ENCODE measurements around the gene GTPBP3. TPM values are rescaled to one million over a fixed set of nuclear protein-coding genes. Genes with fewer than 3 reads are reported as not detected.
A peak's percentile ranks its signal among the peaks of the same experiment; 100 is the strongest.

The GTPBP3 gene
- total and polyA plus RNA-seq, 2 of the 13 experiments (the other 11 are each of a cell fraction or from before 2014, with no cell fraction given): 17.5 to 30.0 TPM

DNA sequence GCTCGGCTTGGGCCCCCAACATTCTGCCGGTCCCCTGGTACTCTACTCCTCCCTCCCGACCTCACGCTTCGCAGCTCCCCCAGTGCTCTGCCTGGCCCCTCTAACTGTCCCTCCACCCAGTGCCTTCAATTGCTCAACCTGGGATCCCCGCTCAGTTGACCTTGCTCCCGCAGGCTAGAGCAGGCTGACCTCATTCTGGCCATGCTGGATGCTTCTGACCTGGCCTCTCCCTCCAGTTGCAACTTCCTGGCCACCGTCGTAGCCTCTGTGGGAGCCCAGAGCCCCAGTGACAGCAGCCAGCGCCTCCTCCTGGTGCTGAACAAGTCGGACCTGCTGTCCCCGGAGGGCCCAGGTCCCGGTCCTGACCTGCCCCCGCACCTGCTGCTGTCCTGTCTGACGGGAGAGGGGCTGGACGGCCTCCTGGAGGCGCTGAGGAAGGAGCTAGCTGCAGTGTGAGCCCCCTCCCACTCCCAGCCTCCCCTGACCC is 3.6 kb downstream of the GTPBP3 start (continued):
- TF ChIP-seq, protein P1, sequence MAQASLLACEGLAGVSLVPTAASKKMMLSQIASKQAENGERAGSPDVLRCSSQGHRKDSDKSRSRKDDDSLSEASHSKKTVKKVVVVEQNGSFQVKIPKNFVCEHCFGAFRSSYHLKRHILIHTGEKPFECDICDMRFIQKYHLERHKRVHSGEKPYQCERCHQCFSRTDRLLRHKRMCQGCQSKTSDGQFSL (CRISPR knock-in tag; IDR thresholded peaks at IDR 0.05): 0 out of 2 replicates have a peak, but pooled peaks have one; percentile 22
- TF ChIP-seq, protein P2, sequence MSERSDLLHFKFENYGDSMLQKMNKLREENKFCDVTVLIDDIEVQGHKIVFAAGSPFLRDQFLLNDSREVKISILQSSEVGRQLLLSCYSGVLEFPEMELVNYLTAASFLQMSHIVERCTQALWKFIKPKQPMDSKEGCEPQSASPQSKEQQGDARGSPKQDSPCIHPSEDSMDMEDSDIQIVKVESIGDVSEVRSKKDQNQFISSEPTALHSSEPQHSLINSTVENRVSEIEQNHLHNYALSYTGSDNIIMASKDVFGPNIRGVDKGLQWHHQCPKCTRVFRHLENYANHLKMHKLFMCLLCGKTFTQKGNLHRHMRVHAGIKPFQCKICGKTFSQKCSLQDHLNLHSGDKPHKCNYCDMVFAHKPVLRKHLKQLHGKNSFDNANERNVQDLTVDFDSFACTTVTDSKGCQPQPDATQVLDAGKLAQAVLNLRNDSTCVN (CRISPR knock-in tag; IDR thresholded peaks at IDR 0.05; ENCODE audit: borderline replicate concordance): no peak
- TF ChIP-seq, protein P3, sequence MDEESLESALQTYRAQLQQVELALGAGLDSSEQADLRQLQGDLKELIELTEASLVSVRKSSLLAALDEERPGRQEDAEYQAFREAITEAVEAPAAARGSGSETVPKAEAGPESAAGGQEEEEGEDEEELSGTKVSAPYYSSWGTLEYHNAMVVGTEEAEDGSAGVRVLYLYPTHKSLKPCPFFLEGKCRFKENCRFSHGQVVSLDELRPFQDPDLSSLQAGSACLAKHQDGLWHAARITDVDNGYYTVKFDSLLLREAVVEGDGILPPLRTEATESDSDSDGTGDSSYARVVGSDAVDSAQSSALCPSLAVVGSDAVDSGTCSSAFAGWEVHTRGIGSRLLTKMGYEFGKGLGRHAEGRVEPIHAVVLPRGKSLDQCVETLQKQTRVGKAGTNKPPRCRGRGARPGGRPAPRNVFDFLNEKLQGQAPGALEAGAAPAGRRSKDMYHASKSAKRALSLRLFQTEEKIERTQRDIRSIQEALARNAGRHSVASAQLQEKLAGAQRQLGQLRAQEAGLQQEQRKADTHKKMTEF (CRISPR knock-in tag; IDR thresholded peaks at IDR 0.05): no peak
- TF ChIP-seq ZFP36 (IDR thresholded peaks at IDR 0.05; ENCODE audit: borderline replicate concordance, low read depth, low read length, partially characterized antibody): no peak
- TF ChIP-seq PAX8 (CRISPR knock-in tag; IDR thresholded peaks at IDR 0.05; ENCODE audit: borderline replicate concordance): no peak
- no peak for TF ChIP-seq NFE2L1 (CRISPR knock-in tag; IDR thresholded peaks at IDR 0.05; ENCODE audit: borderline replicate concordance)
- TF ChIP-seq CREM (IDR thresholded peaks at IDR 0.05): no peak
- TF ChIP-seq CREM (CRISPR knock-in tag; IDR thresholded peaks at IDR 0.05): no peak
- no peak; the same call in 1 of the 2 replicates for TF ChIP-seq ZNF441 (CRISPR knock-in tag; IDR thresholded peaks at IDR 0.05; ENCODE audit: borderline replicate concordance)
- TF ChIP-seq THRA (CRISPR knock-in tag; IDR thresholded peaks at IDR 0.05; ENCODE audit: borderline replicate concordance): no peak
- TF ChIP-seq ZNF24 (IDR thresholded peaks at IDR 0.05): no peak
- no peak; the same call in 1 of the 2 replicates for TF ChIP-seq KDM5A (IDR thresholded peaks at IDR 0.05; ENCODE audit: borderline replicate concordance, low read length)
- peak; percentile 53 for TF ChIP-seq ZNF772 (CRISPR knock-in tag; IDR thresholded peaks at IDR 0.05)
- peak; percentile 80; the same call in 1 of the 2 replicates for TF ChIP-seq ZC3H13 (CRISPR knock-in tag; IDR thresholded peaks at IDR 0.05)
- no peak for TF ChIP-seq ZNF432 (CRISPR knock-in tag; IDR thresholded peaks at IDR 0.05; ENCODE audit: borderline replicate concordance)
- TF ChIP-seq NFRKB (IDR thresholded peaks at IDR 0.05): no peak
